Ureter (tissue), 1 donor: Measurements from ENCODE around the gene KIDINS220. TPM values are rescaled to one million over a fixed set of nuclear protein-coding genes. Genes with fewer than 3 reads are reported as not detected.

Source experiments
- DNase-seq: peaks from one replicate; pipeline ENCODE4 v3.0.0-alpha.2; 2020; ENCODE audit warnings: low spot score
- total RNA-seq: library from RNA; stranded (reverse); gene quantifications from one replicate; pipeline ENCODE4 v1.2.4, GENCODE V29; 2023
- donor health status: DM: yes; HTN: yes; CAD: no.

KIDINS220 gene
- total RNA-seq, 1 donor from 2014 or later = 71.2 TPM

DNA sequence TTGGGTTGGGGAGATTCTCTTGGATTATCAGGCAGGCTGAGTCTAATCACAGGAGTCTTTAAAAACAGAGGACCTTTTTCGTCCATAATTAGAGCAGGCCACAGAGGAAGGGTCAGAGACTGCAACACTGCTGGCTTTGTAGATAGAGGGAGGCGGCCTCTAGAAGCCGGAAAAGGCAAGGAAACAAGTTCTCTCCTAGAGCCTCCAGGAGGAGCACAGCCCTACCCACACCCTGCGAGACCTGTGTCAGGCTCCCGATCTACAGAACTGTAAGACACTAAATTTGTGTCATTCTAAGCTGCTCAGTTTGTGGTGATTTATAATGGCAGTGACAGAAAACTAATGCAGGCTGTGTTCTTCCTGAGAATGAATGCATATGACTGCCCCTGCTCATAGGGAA lies 140.2 kb downstream of the KIDINS220 start:
- no peak for DNase-seq

- DNase-seq = no peak
Observed at GRCh38 chr2:8694737-8695136, 142.7 kb downstream of the KIDINS220 start.

DNA sequence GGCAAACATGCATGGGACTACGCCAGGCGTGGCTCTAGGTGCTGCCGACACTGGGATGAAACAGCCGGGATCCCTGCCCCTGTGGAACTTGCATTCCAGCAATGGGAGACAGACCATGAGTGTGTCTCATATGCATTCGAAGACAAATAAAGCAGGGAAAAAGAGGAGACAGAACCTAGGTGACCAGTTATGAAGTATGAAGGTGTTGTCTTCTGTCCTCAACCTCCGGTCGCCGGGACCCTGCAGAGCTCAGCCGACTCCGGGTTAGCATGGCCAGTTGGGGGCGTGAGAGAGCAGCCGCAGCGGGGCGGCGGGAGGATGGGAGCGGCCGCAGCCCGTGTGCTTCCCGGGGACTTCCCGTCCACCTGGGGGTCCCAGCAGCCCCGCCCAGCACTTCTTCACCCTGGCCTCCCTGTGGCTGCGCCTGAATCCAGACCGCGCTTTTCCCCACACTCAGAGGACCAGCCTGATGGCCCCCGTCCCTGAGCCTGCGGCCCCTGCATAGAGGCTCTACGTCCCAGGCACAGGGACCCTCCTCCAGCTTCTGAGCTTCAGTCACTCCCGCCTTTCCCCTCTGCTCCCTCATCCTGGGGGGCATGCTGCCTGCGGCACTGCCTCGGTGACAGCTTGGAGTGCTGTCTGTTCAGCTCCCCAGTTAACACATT lies 144.1 kb downstream of the KIDINS220 start:
- DNase-seq = no peak

DNA sequence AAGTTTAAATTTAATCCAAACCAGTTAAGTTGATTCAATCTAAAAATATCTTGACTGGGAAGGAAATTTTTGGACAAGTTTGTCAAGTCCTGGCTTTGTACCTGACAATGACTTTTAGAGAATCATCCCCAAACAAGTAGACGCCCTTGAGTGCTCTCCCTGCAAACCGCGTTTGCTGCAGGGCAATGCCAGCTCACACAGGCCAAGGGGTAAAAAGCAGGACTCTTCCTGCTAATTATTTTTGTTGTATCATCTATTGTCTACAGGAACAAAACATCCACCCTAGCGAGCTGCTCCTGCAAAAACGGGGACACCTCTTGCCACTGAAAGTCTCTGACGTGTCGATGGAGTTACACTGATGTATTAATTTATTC lies 144.6 kb downstream of the KIDINS220 start:
- DNase-seq = no peak

DNA sequence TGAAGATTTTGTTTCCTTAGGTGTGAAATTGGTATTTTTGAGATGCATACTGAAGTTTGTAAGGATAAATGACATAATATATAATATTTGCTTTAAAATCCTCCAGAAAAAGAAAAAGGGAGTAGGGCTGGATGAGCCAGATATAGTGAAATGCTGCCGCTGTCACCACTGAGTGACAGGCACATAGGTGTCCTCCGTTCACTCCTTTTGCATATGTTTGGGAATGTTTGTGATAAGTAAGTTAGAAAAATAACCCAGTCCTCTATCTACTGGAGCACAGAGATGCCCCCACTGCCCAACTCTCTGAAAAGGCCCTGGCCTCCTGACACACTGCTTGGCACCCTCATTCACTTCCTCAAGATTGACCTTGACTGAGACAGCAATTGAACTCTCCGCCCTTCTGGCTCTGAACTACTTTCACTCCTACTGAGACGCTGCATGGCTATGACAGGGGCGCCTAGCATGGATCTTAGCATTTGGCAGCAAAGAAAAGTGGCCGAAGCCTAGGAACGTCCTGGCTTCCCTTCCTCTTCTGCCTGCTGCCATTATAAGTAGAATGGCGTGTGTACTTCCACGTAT lies 145.5 kb downstream of the KIDINS220 start:
- DNase-seq = no peak

DNA sequence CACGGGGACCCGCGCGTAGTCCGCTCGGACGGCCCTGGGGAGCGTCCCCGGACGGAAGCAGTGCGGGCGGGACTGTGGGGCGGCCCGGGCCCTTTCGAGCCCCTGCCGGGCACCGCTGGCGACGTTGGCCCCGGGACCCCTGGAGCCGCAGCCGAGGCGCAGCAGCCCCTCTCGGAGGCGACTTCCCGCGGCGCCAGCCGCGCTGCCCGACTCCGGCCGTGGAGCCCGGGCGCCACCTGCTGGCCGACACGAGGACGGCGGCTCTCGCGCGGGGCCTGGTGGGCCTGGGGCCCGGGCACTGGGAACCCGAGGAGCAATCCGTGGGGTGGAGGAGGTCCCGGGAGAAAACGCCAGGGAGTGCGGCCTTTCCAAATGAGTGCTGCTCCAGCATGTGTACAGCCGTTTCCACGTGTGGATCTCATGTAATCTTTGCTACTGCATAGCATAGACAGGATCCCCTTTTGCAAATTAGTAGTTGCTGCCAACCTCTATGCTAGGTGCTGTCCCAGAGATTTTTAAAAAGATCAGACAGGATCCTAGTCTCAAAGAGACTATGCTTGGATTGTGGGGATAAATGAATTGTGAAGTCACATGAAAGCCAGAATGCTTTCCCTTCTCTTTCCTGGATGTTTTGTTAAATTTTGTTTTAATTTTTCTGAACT lies 151.6 kb downstream of the KIDINS220 start:
- peak; percentile 71 for DNase-seq

- DNase-seq = peak; percentile 74
Observed at GRCh38 chr2:8684878-8685696, 152.3 kb downstream of the KIDINS220 start.

- DNase-seq = no peak
Observed at GRCh38 chr2:8684540-8684877, 152.9 kb downstream of the KIDINS220 start.

- DNase-seq = peak; percentile 71
Observed at GRCh38 chr2:8682719-8683667, 154.4 kb downstream of the KIDINS220 start.

DNA sequence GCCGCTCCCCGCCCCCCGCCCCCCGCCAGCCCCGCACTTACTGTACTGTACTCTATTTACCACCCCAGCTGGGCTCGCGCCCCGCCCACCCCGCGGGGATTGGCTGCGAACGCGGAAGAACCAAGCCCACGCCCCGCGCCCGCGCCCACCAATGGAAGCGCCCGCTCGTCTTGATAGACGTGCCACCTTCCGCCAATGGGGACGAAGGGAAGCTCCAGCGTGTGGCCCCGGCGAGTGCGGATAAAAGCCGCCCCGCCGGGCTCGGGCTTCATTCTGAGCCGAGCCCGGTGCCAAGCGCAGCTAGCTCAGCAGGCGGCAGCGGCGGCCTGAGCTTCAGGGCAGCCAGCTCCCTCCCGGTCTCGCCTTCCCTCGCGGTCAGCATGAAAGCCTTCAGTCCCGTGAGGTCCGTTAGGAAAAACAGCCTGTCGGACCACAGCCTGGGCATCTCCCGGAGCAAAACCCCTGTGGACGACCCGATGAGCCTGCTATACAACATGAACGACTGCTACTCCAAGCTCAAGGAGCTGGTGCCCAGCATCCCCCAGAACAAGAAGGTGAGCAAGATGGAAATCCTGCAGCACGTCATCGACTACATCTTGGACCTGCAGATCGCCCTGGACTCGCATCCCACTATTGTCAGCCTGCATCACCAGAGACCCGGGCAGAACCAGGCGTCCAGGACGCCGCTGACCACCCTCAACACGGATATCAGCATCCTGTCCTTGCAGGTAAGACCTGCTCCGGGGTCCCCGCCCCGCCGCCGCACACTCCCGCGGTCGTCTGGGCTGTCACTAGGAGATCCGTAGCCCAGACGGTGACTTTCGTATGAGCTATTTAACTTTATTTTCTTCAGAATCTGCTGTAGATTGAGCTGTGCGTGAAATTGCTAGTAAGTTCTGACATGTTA lies 155.4 kb downstream of the KIDINS220 start, which contains the start of gene ID2:
Gene ID2, plus strand, starts transcription at position 271 of the 907 bp plus-strand sequence. Its CDS starts 110 bp downstream, at position 381.
- peak; percentile 100 for DNase-seq

DNA sequence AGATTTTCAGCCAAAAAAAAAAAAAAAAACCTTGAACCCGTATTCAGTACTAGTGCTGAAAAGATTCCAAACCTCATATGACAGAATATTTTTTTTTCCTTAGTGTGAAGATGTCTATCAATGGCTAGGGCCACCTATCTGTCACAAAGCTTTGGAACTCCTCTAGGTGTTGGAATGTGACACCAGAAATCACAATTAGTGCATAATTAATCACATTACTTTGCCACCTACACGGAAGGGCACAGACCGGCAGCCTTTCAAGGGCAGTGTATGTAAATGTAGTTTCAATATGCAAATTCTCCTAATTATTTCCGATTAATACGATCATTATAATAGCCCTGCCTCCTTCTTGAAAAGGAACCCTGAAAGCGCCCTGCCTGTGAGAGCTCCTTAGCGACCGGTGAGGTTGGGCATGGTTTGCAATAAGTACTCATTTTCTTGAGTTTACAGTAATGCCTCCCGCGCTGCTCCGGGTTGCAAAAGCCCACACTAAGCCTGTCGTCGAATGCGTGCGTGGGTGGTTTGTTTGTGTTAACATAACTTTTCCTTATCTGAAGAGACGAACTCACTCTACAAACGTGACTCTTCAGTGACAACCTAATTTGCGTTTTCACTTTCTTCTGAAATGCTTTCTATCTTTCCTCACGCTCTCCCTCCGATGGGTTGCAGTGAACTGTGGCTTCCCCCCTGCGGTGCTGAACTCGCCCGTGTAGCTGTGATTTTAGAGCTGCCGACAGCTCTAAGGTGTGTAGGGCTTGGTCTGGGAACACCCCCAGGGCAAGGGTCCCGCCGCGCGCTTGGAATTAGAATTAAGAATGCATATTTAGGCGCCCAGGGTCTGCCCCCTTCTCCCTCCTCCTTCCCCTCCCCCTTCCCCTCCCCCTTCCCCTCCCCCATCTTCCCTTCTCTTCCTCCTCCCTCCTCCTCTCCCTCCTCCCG lies 156.3 kb downstream of the KIDINS220 start:
- DNase-seq = peak; percentile 69

- DNase-seq = peak; percentile 87
Observed at GRCh38 chr2:8679827-8680731, 157.3 kb downstream of the KIDINS220 start.

GRCh38 chr2:8679567-8679826 lies 157.9 kb downstream of the KIDINS220 start:
- DNase-seq = no peak

Other genes starting within 250 kb of the KIDINS220 start
- gene ID2, start 155.6 kb downstream of the KIDINS220 start, total RNA-seq = 62.3 TPM
- gene MBOAT2, start 166.1 kb upstream of the KIDINS220 start, total RNA-seq = 40.7 TPM